Activated T-helper 1 cell treated with anti-CD3 and anti-CD28 coated beads, Interleukin-12 subunit alpha, Interleukin-12 subunit beta, Interleukin-2, Interleukin-4 antibody, amounts not matched to agents 30 ng/mL and 10 ng/mL and 1 ng/mL, durations not matched to agents 14 hours and 24 hours and 36 hours (primary cell): Measurements from ENCODE around the gene NCOA3. TPM values are rescaled to one million over a fixed set of nuclear protein-coding genes. Genes with fewer than 3 reads are reported as not detected.

ENCODE experiments used
- DNase-seq: peaks from one replicate; pipeline ENCODE4 v3.0.0; 2021; ENCODE audit warnings: low spot score
- H3K27ac Mint-ChIP-seq: one replicate; pipeline ENCODE4 v1.8.0; 2021; ENCODE audit warnings: mild to moderate bottlenecking, mixed read lengths
- H3K27me3 Mint-ChIP-seq: one replicate; pipeline ENCODE4 v1.8.0; 2022; ENCODE audit warnings: mild to moderate bottlenecking, moderate library complexity, mixed read lengths; ENCODE audit not compliant: insufficient read depth
- H3K36me3 Mint-ChIP-seq: one replicate; pipeline ENCODE4 v1.8.0; 2021; ENCODE audit warnings: low read depth, mixed read lengths
- H3K4me1 Mint-ChIP-seq: one replicate; pipeline ENCODE4 v1.8.0; 2021; ENCODE audit warnings: low read depth, mixed read lengths
- H3K4me3 Mint-ChIP-seq: one replicate; pipeline ENCODE4 v1.8.0; 2021; ENCODE audit warnings: mild to moderate bottlenecking, moderate library complexity, mixed read lengths
- H3K9me3 Mint-ChIP-seq: one replicate; pipeline ENCODE4 v1.8.0; 2021; ENCODE audit warnings: mixed read lengths
- intact Hi-C: fragments of 100-400 bp; cut with micrococcal nuclease; formaldehyde crosslinking; loops from one replicate; pipeline ENCODE4 v1.15.1; 2024
- total RNA-seq: library from RNA; stranded (reverse); gene quantifications from 2 replicates; pipeline ENCODE4 v1.2.3, GENCODE V29; 2022

Gene NCOA3
- total RNA-seq, 1 donor from 2014 or later: 132 TPM

DNA sequence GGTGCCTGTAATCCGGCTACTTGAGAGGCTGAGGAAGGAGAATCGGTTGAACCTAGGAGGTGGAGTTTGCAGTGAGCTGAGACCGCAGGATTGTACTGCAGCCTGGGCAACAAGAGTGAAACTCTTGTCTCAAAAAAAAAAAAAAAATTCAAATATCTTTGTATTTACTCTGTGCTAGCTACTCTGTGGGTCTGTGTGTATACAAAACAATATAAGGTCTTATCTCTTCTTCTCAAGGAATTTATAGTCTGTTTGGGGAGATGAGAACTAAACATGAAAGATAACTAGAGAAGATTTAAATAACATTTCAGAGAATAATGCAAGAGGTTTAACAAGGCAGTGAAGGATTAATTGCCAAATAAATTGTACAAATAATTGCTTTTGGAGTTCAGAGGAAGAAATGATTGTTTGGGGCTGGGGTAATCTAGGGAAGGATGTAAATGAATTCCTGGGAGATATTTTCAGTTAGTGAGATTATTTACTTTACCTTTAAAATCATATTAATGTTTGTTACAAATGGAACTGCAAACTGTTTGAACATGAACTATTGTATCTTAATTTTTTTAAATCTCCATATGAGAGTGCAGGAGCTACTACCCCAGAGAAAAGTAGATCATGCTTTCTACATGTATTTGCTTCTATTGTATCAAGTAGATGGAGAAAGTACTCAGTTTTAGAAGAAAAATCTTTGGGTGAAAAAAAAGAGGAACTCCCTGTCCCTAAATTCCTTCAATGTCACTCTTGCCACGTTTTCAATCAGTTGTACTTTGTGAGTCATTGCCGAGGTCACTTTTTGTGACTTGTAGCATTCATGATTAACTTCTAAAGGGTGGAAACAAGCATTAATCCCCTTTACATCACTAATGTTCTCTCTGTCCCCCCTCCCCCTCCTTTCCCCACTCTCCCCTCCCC is 39.0 kb downstream of the NCOA3 start:
- Mint-ChIP-seq H3K4me3 (no peak overlapping the region), H3K27ac (peak overlapping the region; percentile 38)
- no peak for DNase-seq

DNA sequence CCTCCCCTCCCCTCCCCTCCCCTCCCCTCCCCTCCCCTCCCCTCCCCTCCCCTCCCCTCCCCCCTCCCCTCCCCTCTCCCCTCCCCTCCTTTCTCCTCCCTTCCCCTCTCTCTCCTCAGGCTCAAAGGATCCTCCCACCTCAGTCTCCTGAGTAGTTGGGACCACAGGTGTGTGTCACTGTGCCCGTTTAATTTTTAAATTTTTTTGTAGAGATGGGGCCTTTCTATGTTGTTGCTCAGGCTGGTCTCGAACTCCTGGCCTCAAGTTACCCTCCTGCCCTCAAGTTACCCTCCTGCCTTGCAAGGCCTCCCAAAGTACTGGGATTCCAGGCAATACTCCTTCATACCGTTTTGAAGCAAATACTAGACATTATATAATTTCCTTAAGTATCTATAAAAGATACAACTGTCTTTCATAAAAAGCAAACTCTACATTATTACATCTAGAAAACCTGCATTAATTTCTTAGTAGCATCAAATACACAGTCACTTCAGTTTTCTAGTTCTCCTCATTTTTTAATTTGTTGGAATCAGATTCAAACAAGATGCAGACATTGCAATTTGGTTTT is 39.8 kb downstream of the NCOA3 start:
- Mint-ChIP-seq H3K9me3 (no peaks in the 10 kb centered on the region), H3K27ac (peak overlapping the region; percentile 30), H3K4me3 (no peak overlapping the region), H3K27me3 (no peaks in the 10 kb centered on the region), H3K4me1 (peaks cover 50% of the 10 kb centered on the region), H3K36me3 (peaks cover 15% of the 10 kb centered on the region)
- DNase-seq: no peak
- intact Hi-C loops: loop anchor here (5.0 kb wide), 1 partner anchor 34 kb away; no protein-coding TSS in a partner anchor

More for the DNA sequence above, 39.0 kb downstream of the NCOA3 start:
- peaks cover 16% of the 10 kb centered on the region for H3K36me3 Mint-ChIP-seq
- H3K4me1 Mint-ChIP-seq: peaks cover 49% of the 10 kb centered on the region
- no peaks in the 10 kb centered on the region for H3K27me3 Mint-ChIP-seq
- intact Hi-C loops: loop anchor here (5.0 kb wide), 1 partner anchor 33 kb away; no protein-coding TSS in a partner anchor
- H3K9me3 Mint-ChIP-seq: no peaks in the 10 kb centered on the region

DNA sequence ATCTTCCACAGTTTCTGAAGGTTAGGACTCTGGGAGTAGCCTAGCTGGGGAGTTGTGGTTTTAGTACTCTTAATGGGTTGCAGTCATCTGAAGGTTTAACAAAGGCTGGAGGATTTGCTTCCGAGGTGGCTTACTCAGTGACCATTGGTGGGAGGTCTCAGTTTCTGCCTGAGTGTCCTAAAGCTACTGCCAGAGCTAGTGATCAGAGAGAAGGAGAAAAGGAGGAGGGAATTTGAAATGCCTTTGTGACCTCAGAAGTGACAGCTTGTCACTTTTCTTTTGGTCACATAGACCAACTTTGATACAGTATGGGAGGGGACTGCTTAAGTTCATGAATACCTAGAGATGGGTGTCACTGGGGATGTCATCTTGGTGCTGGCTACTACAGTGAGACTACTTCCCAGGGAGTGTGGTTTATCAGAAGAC is 41.3 kb downstream of the NCOA3 start:
- H3K27ac Mint-ChIP-seq: peak overlapping the region; percentile 29
- H3K4me3 Mint-ChIP-seq: no peak overlapping the region
- H3K9me3 Mint-ChIP-seq: no peaks in the 10 kb centered on the region
- no peak for DNase-seq
- H3K27me3 Mint-ChIP-seq: no peaks in the 10 kb centered on the region
- peaks cover 55% of the 10 kb centered on the region for H3K4me1 Mint-ChIP-seq
- intact Hi-C loops: loop anchor here (5.0 kb wide), 1 partner anchor 36 kb away; no protein-coding TSS in a partner anchor
- peaks cover 17% of the 10 kb centered on the region for H3K36me3 Mint-ChIP-seq

DNA sequence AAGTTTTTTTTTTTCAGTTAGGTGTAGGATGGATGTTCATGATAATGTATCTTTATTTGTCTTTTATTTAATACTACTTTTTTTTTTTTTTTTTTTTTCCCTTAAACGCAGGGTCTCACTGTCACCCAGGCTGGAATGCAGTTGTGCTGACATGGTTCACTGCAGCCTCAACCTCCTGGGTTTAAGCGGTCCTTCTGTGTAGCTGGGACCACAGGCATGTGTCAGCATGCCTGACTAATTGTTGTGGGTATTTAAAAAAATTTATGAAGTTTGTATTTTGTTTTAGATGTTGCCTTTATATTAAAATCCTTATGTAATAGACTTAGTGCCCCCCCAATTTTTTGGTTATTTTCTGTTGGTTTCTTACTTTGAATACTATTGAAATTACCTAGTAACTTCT is 42.6 kb downstream of the NCOA3 start:
- Mint-ChIP-seq H3K9me3 (no peaks in the 10 kb centered on the region), H3K36me3 (peaks cover 14% of the 10 kb centered on the region), H3K4me3 (no peak overlapping the region), H3K27ac (peak overlapping the region; percentile 41), H3K4me1 (peaks cover 50% of the 10 kb centered on the region), H3K27me3 (no peaks in the 10 kb centered on the region)
- intact Hi-C loops: loop anchor here (5.0 kb wide), 1 partner anchor 37 kb away; no protein-coding TSS in a partner anchor
- DNase-seq: no peak

DNA sequence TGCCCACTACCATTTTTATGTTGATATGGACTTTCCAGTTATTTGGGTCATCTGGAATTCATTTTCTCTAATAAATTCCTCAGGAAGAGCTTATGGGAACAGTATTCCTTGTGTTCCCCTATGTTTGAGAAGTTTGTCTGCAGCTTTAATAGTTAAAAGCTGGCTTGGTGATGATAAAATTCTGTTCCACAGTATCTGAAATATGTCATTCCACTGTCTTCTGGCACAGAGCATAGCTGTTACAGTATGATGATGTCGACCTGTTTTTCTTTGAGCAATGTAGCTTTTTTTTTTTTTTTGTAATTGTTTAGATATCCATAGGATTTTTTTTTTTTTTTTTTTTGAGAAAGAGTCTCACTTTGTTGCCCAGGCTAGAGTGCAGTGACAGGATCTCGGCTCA is 43.2 kb downstream of the NCOA3 start:
- Mint-ChIP-seq H3K4me1 (peaks cover 50% of the 10 kb centered on the region), H3K4me3 (no peak overlapping the region), H3K27ac (no peak overlapping the region), H3K36me3 (peaks cover 14% of the 10 kb centered on the region), H3K27me3 (no peaks in the 10 kb centered on the region), H3K9me3 (no peaks in the 10 kb centered on the region)
- no peak for DNase-seq
- intact Hi-C loops: loop anchor here (5.0 kb wide), 1 partner anchor 38 kb away; no protein-coding TSS in a partner anchor

DNA sequence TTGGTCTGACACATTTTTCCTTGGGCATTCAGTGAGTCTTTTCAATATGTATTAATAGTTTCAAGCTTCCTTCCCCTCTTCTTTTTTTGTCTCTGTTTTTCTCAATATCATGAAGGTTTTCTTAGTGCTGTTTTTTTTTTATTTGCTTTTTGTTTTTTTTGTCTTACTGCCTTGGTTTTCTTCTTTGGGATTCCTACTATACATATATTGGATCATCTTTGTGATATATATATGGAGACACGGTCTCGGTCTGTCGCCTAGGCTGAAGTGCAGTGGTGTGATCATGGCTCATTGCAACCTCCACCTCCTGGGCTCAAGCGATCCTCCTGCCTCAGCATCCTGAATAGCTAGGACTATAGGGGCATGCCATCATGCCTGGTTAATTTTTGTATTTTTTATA is 43.8 kb downstream of the NCOA3 start:
- peaks cover 47% of the 10 kb centered on the region for H3K4me1 Mint-ChIP-seq

DNA sequence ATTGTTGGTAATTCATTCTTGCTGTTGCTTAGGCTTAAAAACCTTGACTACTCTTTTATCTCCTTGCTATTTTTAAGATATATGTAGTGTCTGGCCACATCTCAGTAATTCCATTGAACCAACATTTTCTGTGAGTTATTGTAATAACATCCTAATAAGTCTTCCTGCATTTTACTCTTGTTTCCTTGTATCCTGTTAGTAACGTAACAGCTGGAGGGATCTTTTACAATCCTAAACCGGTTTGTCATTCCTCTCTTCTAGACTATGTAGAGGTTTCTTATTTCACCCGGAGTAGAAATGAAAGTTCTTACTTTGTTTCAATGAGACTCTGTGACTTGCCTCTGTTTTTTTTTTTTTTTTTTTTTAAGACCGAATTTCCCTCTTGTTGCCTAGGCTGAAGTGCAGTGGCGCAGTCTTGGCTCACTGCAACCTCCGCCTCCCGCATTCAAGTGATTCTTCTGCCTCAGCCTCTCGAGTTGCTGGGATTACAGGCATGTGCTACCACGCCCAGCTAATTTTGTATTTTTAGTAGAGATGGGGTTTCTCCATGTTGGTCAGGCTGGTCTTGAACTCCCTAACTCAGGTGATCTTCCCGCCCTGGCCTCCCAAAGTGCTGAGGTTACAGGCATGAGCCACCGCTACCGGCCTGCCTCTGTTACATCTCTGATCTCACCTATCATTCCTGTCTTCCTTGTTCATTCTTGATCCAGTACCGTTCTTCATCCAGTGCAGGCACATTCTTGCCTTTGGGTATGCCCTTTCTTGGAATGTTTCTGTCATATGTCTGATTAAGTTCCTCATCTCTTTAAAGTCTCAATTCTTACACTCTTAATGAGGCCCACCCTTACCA is 44.7 kb downstream of the NCOA3 start:
- peaks cover 16% of the 10 kb centered on the region for H3K36me3 Mint-ChIP-seq
- H3K27me3 Mint-ChIP-seq: no peaks in the 10 kb centered on the region
- intact Hi-C loops: no loop called here
- H3K9me3 Mint-ChIP-seq: no peaks in the 10 kb centered on the region
- no peak for DNase-seq
- H3K4me3 Mint-ChIP-seq: no peak overlapping the region
- H3K27ac Mint-ChIP-seq: peak overlapping the region; percentile 2
- peaks cover 49% of the 10 kb centered on the region for H3K4me1 Mint-ChIP-seq

More for the DNA sequence above, 43.8 kb downstream of the NCOA3 start:
- H3K27me3 Mint-ChIP-seq: no peaks in the 10 kb centered on the region
- H3K27ac Mint-ChIP-seq: peak overlapping the region; percentile 50
- H3K4me3 Mint-ChIP-seq: no peak overlapping the region
- peaks cover 13% of the 10 kb centered on the region for H3K36me3 Mint-ChIP-seq
- intact Hi-C loops: no loop called here
- no peak for DNase-seq
- no peaks in the 10 kb centered on the region for H3K9me3 Mint-ChIP-seq

DNA sequence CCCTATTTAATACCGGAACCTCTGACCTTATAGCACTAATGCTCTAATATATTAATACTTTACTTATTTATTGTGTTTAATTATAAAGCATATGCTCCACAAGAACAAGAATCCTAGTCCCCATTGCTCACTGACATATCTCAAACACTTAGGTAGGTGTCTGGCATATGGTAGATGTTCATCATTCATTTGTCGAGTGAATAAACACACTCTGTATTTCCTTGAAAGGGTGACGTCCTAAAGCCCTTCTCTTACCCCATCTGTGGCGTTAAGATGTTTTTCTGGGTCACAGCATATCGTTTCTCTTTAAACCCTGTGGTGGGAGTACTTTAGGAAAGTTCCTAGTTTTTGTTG is 45.3 kb downstream of the NCOA3 start:
- Mint-ChIP-seq H3K27ac (no peak overlapping the region), H3K4me3 (no peak overlapping the region), H3K9me3 (no peaks in the 10 kb centered on the region), H3K4me1 (peaks cover 53% of the 10 kb centered on the region), H3K36me3 (peaks cover 19% of the 10 kb centered on the region), H3K27me3 (no peaks in the 10 kb centered on the region)
- intact Hi-C loops: no loop called here
- no peak for DNase-seq

DNA sequence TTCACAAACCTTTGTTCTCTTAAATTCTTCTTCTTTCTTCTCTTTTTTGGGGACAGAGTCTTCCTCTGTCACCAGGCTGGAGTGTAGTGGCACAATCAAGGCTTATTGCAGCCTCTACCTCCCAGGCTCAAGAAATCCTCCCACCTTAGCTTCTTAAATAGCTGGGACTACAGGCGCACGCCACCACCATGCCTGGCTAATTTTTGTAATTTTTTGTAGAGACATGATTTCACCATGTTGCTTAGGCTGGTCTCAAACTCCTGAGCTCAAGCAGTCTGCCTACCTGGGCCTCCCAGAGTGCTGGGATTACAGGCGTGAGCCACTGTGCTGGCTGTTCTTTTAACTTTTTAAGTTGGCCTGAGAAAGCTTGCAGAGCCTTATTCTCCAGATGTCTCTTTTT is 48.0 kb downstream of the NCOA3 start:
- intact Hi-C loops: no loop called here
- Mint-ChIP-seq H3K4me3 (no peak overlapping the region), H3K4me1 (peaks cover 45% of the 10 kb centered on the region), H3K36me3 (peaks cover 16% of the 10 kb centered on the region), H3K27ac (peak overlapping the region; percentile 40), H3K9me3 (no peaks in the 10 kb centered on the region), H3K27me3 (no peaks in the 10 kb centered on the region)
- no peak for DNase-seq

DNA sequence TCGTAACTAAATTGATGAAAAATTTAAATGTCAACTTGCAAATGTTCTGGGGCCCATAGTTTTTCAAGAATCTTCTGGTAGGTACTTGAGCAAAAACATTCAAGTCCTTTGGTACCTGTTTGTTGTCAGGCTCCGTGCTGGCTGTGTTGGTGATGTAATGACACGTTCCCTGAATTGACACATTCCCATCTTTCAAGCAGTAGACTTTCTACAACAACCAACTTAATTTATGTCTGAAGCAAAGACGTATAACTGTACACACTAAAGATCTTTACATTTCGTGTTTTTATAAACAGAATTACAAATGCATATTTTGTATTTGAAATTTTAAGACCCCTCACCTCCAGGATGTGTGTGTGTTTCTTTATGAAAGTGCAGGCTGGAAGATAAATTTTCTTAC is 49.5 kb downstream of the NCOA3 start:
- peak overlapping the region; percentile 40 for H3K27ac Mint-ChIP-seq
- DNase-seq: no peak
- no peaks in the 10 kb centered on the region for H3K27me3 Mint-ChIP-seq
- H3K4me3 Mint-ChIP-seq: no peak overlapping the region
- no peaks in the 10 kb centered on the region for H3K9me3 Mint-ChIP-seq
- peaks cover 37% of the 10 kb centered on the region for H3K4me1 Mint-ChIP-seq
- intact Hi-C loops: no loop called here
- H3K36me3 Mint-ChIP-seq: peaks cover 14% of the 10 kb centered on the region

DNA sequence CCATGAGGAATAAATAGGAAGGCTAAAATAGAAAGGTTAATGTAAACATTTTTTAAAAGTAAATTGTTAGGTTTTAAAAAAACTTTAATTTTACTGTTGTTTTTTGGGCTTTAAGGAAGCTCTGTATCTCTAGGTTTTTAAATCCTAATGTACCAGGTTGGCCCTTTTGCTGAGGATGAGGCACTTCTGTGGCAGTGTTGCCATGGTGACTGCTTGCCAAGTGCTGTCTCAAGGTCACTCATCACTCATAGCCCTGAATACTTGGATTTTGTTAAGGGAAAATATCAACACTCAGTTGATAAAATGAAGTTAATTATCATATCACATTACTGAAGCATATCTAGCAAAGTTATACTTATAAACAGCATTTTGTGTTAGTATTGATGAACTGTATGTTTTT is 50.2 kb downstream of the NCOA3 start:
- no peak for DNase-seq
- Mint-ChIP-seq H3K27ac (no peak overlapping the region), H3K4me3 (no peak overlapping the region), H3K36me3 (peaks cover 11% of the 10 kb centered on the region), H3K27me3 (no peaks in the 10 kb centered on the region), H3K9me3 (no peaks in the 10 kb centered on the region), H3K4me1 (peaks cover 36% of the 10 kb centered on the region)
- intact Hi-C loops: no loop called here

DNA sequence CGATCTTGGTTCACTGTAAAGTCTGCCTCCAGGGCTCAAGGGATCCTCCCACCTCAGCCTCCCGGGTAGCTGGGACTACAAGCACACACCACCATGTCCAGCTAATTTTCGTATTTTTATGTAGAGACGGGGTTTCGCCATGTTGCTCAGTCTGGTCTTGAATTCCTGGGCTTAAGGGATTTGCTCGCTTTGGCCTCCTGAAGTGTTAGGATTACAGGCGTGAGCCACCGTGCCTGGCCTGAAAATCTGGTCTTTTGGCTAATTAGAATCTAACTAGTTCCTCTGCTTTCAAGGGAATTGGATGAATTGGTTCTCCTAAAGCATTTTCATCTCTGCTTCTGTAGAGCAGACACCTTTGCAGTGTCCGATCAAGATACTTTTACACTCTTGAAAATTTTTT is 51.3 kb downstream of the NCOA3 start:
- H3K27me3 Mint-ChIP-seq: no peaks in the 10 kb centered on the region
- DNase-seq: no peak
- intact Hi-C loops: no loop called here

More for the DNA sequence above, 51.3 kb downstream of the NCOA3 start:
- no peak overlapping the region for H3K4me3 Mint-ChIP-seq
- H3K9me3 Mint-ChIP-seq: no peaks in the 10 kb centered on the region
- H3K4me1 Mint-ChIP-seq: peaks cover 35% of the 10 kb centered on the region
- no peak overlapping the region for H3K27ac Mint-ChIP-seq
- H3K36me3 Mint-ChIP-seq: peaks cover 11% of the 10 kb centered on the region
